Liver (tissue), 10 donors: ENCODE results near the gene ATP6V0E2. TPM values are rescaled to one million over a fixed set of nuclear protein-coding genes. Genes with fewer than 3 reads are reported as not detected.
"Not testable (repeated sequence)": the region's sequence is repeated elsewhere in the genome, so short reads cannot be mapped to it uniquely, and the experiment has no call there.

Experiments
- DNase-seq: peaks from one replicate; pipeline ENCODE4 v3.0.0-alpha.2; 2017; ENCODE audit warnings: low spot score
- H3K27ac ChIP-seq, 2 donors: one replicate each; pipeline ENCODE4 v1.7.0; 2013; ENCODE audit warnings: inconsistent platforms in 2 of 2, low read length in 2 of 2, control low read depth in 1 of 2, low read depth in 1 of 2, mild to moderate bottlenecking in 1 of 2
- H3K27me3 ChIP-seq, 4 donors: one replicate each; pipeline versions ENCODE4 v1.6.1 to v1.7.0; 2013; ENCODE audit warnings: low read length in 3 of 4, inconsistent platforms in 1 of 4, mild to moderate bottlenecking in 1 of 4, moderate library complexity in 1 of 4; ENCODE audit not compliant: control insufficient read depth in 4 of 4, insufficient read depth in 4 of 4
- H3K36me3 ChIP-seq, 4 donors: one replicate each; pipeline versions ENCODE4 v1.6.1 to v1.7.0; 2013; ENCODE audit warnings: low read length in 3 of 4, mild to moderate bottlenecking in 3 of 4, low read depth in 1 of 4, moderate library complexity in 1 of 4; ENCODE audit not compliant: control insufficient read depth in 4 of 4, insufficient read depth in 3 of 4
- H3K4me1 ChIP-seq, 4 donors: one replicate each; pipeline versions ENCODE4 v1.6.1 to v1.7.0; 2013; ENCODE audit warnings: low read length in 3 of 4, mild to moderate bottlenecking in 3 of 4, moderate library complexity in 1 of 4; ENCODE audit not compliant: control insufficient read depth in 4 of 4, insufficient read depth in 4 of 4
- H3K4me3 ChIP-seq, 3 donors: one replicate each; pipeline versions ENCODE4 v1.6.1 to v1.7.0; 2013; ENCODE audit warnings: low read length in 3 of 3, control low read depth in 1 of 3, low read depth in 1 of 3, mild to moderate bottlenecking in 1 of 3
- H3K9ac ChIP-seq, 2 donors: one replicate each; pipeline ENCODE4 v1.7.0; 2013; ENCODE audit warnings: low read length in 2 of 2, mild to moderate bottlenecking in 2 of 2, moderate library complexity in 2 of 2, control low read depth in 1 of 2, low read depth in 1 of 2
- H3K9me3 ChIP-seq, 4 donors: one replicate each; pipeline versions ENCODE4 v1.6.1 to v1.7.0; 2013; ENCODE audit warnings: low read length in 3 of 4; ENCODE audit not compliant: control insufficient read depth in 4 of 4
- WGBS: extraction: QIAGEN DNeasy Blood & Tissue Kit; methylation state at CpG from one replicate; pipeline ENCODE4 v1.1.7; 2013; 5-methylcytosine and 5-hydroxymethylcytosine counted together
- polyA plus RNA-seq, 2 donors: library from polyadenylated mRNA; stranded (reverse) in 1 of 2; unstranded in 1 of 2; fragments of 200-250 nt in 1 of 2; fragments of >200 nt in 1 of 2; fragmentation: Nextera tagmentation in 1 of 2; extraction: Ambion mirVana in 1 of 2; gene quantifications; one replicate each; pipeline versions ENCODE4 v1.2.1 to v1.2.3, GENCODE V29; 2013 to 2015
- small RNA-seq: library from RNA; depleted of rRNA; stranded (forward); fragments of <200 nt; gene quantifications from one replicate; pipeline ENCODE3, GENCODE V24; 2014
- total RNA-seq, 2 donors: library from RNA; depleted of rRNA; stranded (reverse); fragments of >200 nt; gene quantifications; one replicate each; pipeline ENCODE4 v1.2.3, GENCODE V29; 2014
- donor health status: healthy.
- donor health status: healthy.
- donor health status: healthy.
- donor health status: healthy.
- donor health status: healthy.

Gene ATP6V0E2
- total and polyA plus RNA-seq, 4 donors, result 9.8 to 77.1 (median 47.5) TPM

DNA sequence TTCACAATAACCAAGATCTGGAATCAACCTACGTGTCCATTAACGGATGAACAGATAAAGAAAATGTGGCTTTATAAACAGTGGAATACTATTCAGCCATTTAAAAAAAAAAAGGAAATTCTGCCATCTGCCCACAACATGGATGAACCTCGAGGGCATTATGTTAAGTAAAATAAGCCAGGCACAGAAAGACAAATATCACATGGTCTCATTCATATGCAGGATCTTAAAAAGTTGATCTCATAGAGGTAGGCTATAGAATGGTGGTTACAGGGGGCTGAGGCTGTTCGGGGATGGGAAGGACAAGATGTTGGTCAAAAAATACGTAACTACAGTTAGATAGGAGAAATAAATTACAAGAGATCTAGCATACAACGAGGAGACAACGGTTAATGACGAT lies 21.2 kb downstream of the ATP6V0E2 start:
- H3K4me1 ChIP-seq, result not testable (repeated sequence)

GRCh38 chr7:149907776-149908376 lies 34.1 kb downstream of the ATP6V0E2 start:
- not testable (repeated sequence) for H3K36me3 ChIP-seq, H3K27me3 ChIP-seq, H3K27ac ChIP-seq, H3K9me3 ChIP-seq, H3K4me3 ChIP-seq, DNase-seq, H3K4me1 ChIP-seq, H3K9ac ChIP-seq
- 92% methylated on average over 4 of the region's 6 CpGs for WGBS

More for the DNA sequence above, 21.2 kb downstream of the ATP6V0E2 start:
- not testable (repeated sequence) for DNase-seq, H3K27ac ChIP-seq, H3K9ac ChIP-seq, H3K4me3 ChIP-seq, H3K36me3 ChIP-seq, H3K9me3 ChIP-seq, H3K27me3 ChIP-seq
- WGBS, result 90% methylated on average over 8 of the region's 8 CpGs

DNA sequence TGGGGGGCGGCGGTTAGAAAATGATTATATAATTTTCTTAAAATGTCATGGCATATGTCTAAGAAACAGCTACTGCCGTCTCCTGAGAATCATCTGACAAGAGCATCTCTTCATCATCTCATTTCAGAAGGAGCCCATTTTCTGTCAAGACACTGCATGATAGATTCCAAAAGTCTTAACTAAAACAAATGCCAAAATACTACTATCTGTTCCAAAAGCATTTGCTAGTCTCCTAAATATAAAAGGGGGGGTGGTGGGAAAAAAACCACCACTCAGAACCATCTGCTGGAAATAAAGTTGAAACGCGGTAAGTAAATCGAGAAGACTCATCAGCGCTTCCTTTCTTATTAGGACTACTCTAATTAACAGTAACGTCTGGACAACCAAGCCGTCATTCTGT lies 36.5 kb downstream of the ATP6V0E2 start:
- not testable (repeated sequence) for H3K4me1 ChIP-seq, H3K27me3 ChIP-seq, H3K9ac ChIP-seq, DNase-seq, H3K4me3 ChIP-seq, H3K27ac ChIP-seq, H3K36me3 ChIP-seq, H3K9me3 ChIP-seq
- 81% methylated on average over 7 of the region's 9 CpGs for WGBS

- not testable (repeated sequence) for H3K27ac ChIP-seq, H3K4me3 ChIP-seq, DNase-seq, H3K4me1 ChIP-seq, H3K36me3 ChIP-seq, H3K9me3 ChIP-seq, H3K27me3 ChIP-seq, H3K9ac ChIP-seq
- 90% methylated on average over 2 of the region's 4 CpGs for WGBS
Observed at GRCh38 chr7:149912126-149912525, 38.4 kb downstream of the ATP6V0E2 start.

- not testable (repeated sequence) for H3K27me3 ChIP-seq, H3K9ac ChIP-seq, H3K9me3 ChIP-seq, H3K36me3 ChIP-seq, H3K27ac ChIP-seq, H3K4me1 ChIP-seq, H3K4me3 ChIP-seq, DNase-seq
- 72% methylated on average over 7 of the region's 7 CpGs for WGBS
Observed at GRCh38 chr7:149926414-149926813, 52.6 kb downstream of the ATP6V0E2 start.

Small RNA genes within 50 kb of the gene (small RNA-seq; reads per million reads assigned to genes)
- not detected for gene AC093458.1

Other genes with a start within 250 kb of the ATP6V0E2 start
- 1 to 10 TPM; 2.8 to 3.8 TPM for gene ZNF467, start 100.4 kb upstream of the ATP6V0E2 start, total RNA-seq
- 1 to 10 TPM; 3.6 to 4.0 TPM for gene ZNF467, start 100.4 kb upstream of the ATP6V0E2 start, polyA plus RNA-seq
- 1 to 10 TPM; 5.2 to 9.4 TPM for gene ZNF862, start 35.6 kb upstream of the ATP6V0E2 start, total RNA-seq
- gene ZNF862, start 35.6 kb upstream of the ATP6V0E2 start, polyA plus RNA-seq, result 1 to 10 TPM; 1.9 to 2.5 TPM